ENCODE data around the gene PHPT1.
"Not testable (repeated sequence)": the region's sequence is repeated elsewhere in the genome, so short reads cannot be mapped to it uniquely, and the experiment has no call there.

Gene PHPT1

GRCh38 chr9:136821826-136822544, 27.2 kb upstream of the PHPT1 start:
- FAIRE-seq (no peak), DNase-seq (ENCODE audit: extremely low spot score, insufficient read length, low read depth) (no peak)

GRCh38 chr9:136823136-136824046, 25.8 kb upstream of the PHPT1 start:
- DNase-seq (ENCODE audit: extremely low spot score, insufficient read length, low read depth) (no peak), FAIRE-seq (no peak)

- no peak for FAIRE-seq
- no peak for DNase-seq (ENCODE audit: extremely low spot score, insufficient read length, low read depth)
Measured at GRCh38 chr9:136824496-136825225, 24.5 kb upstream of the PHPT1 start.

- FAIRE-seq (no peak), DNase-seq (ENCODE audit: extremely low spot score, insufficient read length, low read depth) (no peak)
Measured at GRCh38 chr9:136825295-136826187, 23.7 kb upstream of the PHPT1 start.

GRCh38 chr9:136826188-136826541, 23.0 kb upstream of the PHPT1 start:
- DNase-seq (ENCODE audit: extremely low spot score, insufficient read length, low read depth), result no peak
- no peak for FAIRE-seq

- DNase-seq (ENCODE audit: extremely low spot score, insufficient read length, low read depth), result no peak
- no peak for FAIRE-seq
Measured at GRCh38 chr9:136826703-136827582, 22.3 kb upstream of the PHPT1 start.

- no peak for FAIRE-seq
- no peak for DNase-seq (ENCODE audit: extremely low spot score, insufficient read length, low read depth)
Measured at GRCh38 chr9:136827794-136828473, 21.3 kb upstream of the PHPT1 start.

GRCh38 chr9:136828474-136829140, 20.6 kb upstream of the PHPT1 start:
- DNase-seq (ENCODE audit: extremely low spot score, insufficient read length, low read depth) (no peak), FAIRE-seq (no peak)

GRCh38 chr9:136829412-136829811, 19.8 kb upstream of the PHPT1 start:
- no peak for DNase-seq (ENCODE audit: extremely low spot score, insufficient read length, low read depth)

GRCh38 chr9:136829981-136830885, 19.0 kb upstream of the PHPT1 start:
- DNase-seq (ENCODE audit: extremely low spot score, insufficient read length, low read depth) (no peak), FAIRE-seq (no peak)

More at GRCh38 chr9:136829412-136829811, 19.8 kb upstream of the PHPT1 start:
- FAIRE-seq, result no peak

GRCh38 chr9:136831002-136831719, 18.0 kb upstream of the PHPT1 start:
- FAIRE-seq (no peak), DNase-seq (ENCODE audit: extremely low spot score, insufficient read length, low read depth) (no peak)

- no peak for FAIRE-seq
Measured at GRCh38 chr9:136831720-136832104, 17.5 kb upstream of the PHPT1 start.

GRCh38 chr9:136832581-136832980, 16.6 kb upstream of the PHPT1 start:
- no peak for FAIRE-seq
- no peak for DNase-seq (ENCODE audit: extremely low spot score, insufficient read length, low read depth)

More at GRCh38 chr9:136831720-136832104, 17.5 kb upstream of the PHPT1 start:
- DNase-seq (ENCODE audit: extremely low spot score, insufficient read length, low read depth), result no peak

GRCh38 chr9:136833381-136834048, 15.7 kb upstream of the PHPT1 start:
- DNase-seq (ENCODE audit: extremely low spot score, insufficient read length, low read depth); FAIRE-seq: not testable (repeated sequence)

- FAIRE-seq (no peak), DNase-seq (ENCODE audit: extremely low spot score, insufficient read length, low read depth) (no peak)
Measured at GRCh38 chr9:136835162-136835931, 13.9 kb upstream of the PHPT1 start.
